Small intestine (tissue), 16 donors: ENCODE results near the gene ST8SIA2. TPM values are rescaled to one million over a fixed set of nuclear protein-coding genes. Genes with fewer than 3 reads are reported as not detected.
A peak's percentile ranks its signal among the peaks of the same experiment; 100 is the strongest.

Source experiments
- DNase-seq, 2 donors: peaks; one replicate each; pipeline versions ENCODE4 v3.0.0 to v3.0.0-alpha.2; 2013
- FAIRE-seq: peaks from 2 replicates; lab custom pipeline; 2012; peaks lifted over from hg19 to GRCh38; lab: Jason Lieb, UNC
- H3K27ac ChIP-seq, 3 donors: one replicate each; pipeline ENCODE4 v1.5.1; 2013; ENCODE audit warnings: low read length in 2 of 3, mild to moderate bottlenecking in 2 of 3, control low read depth in 1 of 3, inconsistent platforms in 1 of 3, low read depth in 1 of 3, moderate library complexity in 1 of 3
- H3K27me3 ChIP-seq, 3 donors: one replicate each; pipeline ENCODE4 v1.6.1; 2013; ENCODE audit warnings: low read length in 3 of 3, inconsistent platforms in 1 of 3; ENCODE audit not compliant: control insufficient read depth in 3 of 3, insufficient read depth in 3 of 3
- H3K36me3 ChIP-seq, 3 donors: one replicate each; pipeline ENCODE4 v1.6.1; 2013; ENCODE audit warnings: low read length in 3 of 3, inconsistent platforms in 1 of 3, low read depth in 1 of 3, mild to moderate bottlenecking in 1 of 3, moderate library complexity in 1 of 3; ENCODE audit not compliant: control insufficient read depth in 3 of 3, insufficient read depth in 2 of 3
- H3K4me1 ChIP-seq, 3 donors: one replicate each; pipeline ENCODE4 v1.6.1; 2013; ENCODE audit warnings: low read length in 2 of 3, inconsistent platforms in 1 of 3, low read depth in 1 of 3, mild to moderate bottlenecking in 1 of 3, moderate library complexity in 1 of 3; ENCODE audit not compliant: control insufficient read depth in 3 of 3, insufficient read depth in 2 of 3
- H3K4me3 ChIP-seq, 3 donors: one replicate each; pipeline ENCODE4 v1.5.1; 2013; ENCODE audit warnings: low read length in 3 of 3, control low read depth in 1 of 3, inconsistent platforms in 1 of 3, low read depth in 1 of 3, mild to moderate bottlenecking in 1 of 3, moderate library complexity in 1 of 3
- H3K9me3 ChIP-seq, 2 donors: one replicate each; pipeline ENCODE4 v1.6.1; 2013; ENCODE audit warnings: low read depth in 1 of 2, low read length in 1 of 2; ENCODE audit not compliant: control insufficient read depth in 2 of 2, insufficient read depth in 1 of 2
- WGBS, 3 donors: extraction: QIAGEN DNeasy Blood & Tissue Kit; methylation state at CpG; one replicate each; pipeline ENCODE4 v1.1.7; 2013; 5-methylcytosine and 5-hydroxymethylcytosine counted together
- long read RNA-seq, 10 donors: transcript quantifications; one replicate each; lab custom pipeline, GENCODE V29; 2026
- polyA plus RNA-seq, 4 donors: library from polyadenylated mRNA; stranded (reverse) in 3 of 4; unstranded in 1 of 4; fragments of 200-250 nt in 3 of 4; fragments of 120-200 nt in 1 of 4; gene quantifications; one replicate each; pipeline versions ENCODE4 v1.2.1 to v1.2.3, GENCODE V29; 2013
- donor health status: healthy with polysubstance abuse.
- donor health status: control.
- donor health status: control.
- donor health status: Bipolar disorder and iron deficiency.
- donor health status: healthy.

ST8SIA2 gene
- under 1 TPM in 2 of 4 donors, not detected in 2; 0.01 to 0.65 TPM for polyA plus RNA-seq
- long read RNA-seq, donor 1, result 0 reads
- long read RNA-seq, donor 2, full-length matches to known transcripts, result 1 of 1 reads
- long read RNA-seq, donor 2, partial matches to known transcripts, result 0 of 1 reads
- long read RNA-seq, donor 2, other reads (novel, unspliced or antisense), result 0 of 1 reads
- long read RNA-seq, donor 3, result 0 reads
- long read RNA-seq, donor 4, result 0 reads
- long read RNA-seq, donor 5, full-length matches to known transcripts, result 1 of 1 reads
- long read RNA-seq, donor 5, partial matches to known transcripts, result 0 of 1 reads
- long read RNA-seq, donor 5, other reads (novel, unspliced or antisense), result 0 of 1 reads
- long read RNA-seq, donor 6, full-length matches to known transcripts, result 1 of 1 reads
- long read RNA-seq, donor 6, partial matches to known transcripts, result 0 of 1 reads
- long read RNA-seq, donor 6, other reads (novel, unspliced or antisense), result 0 of 1 reads
- long read RNA-seq, donor 7, full-length matches to known transcripts, result 1 of 1 reads
- long read RNA-seq, donor 7, partial matches to known transcripts, result 0 of 1 reads
- long read RNA-seq, donor 7, other reads (novel, unspliced or antisense), result 0 of 1 reads
- long read RNA-seq, donor 8, result 0 reads
- long read RNA-seq, donor 9, result 0 reads
- long read RNA-seq, donor 10, full-length matches to known transcripts, result 2 of 2 reads
- long read RNA-seq, donor 10, partial matches to known transcripts, result 0 of 2 reads
- long read RNA-seq, donor 10, other reads (novel, unspliced or antisense), result 0 of 2 reads

DNA sequence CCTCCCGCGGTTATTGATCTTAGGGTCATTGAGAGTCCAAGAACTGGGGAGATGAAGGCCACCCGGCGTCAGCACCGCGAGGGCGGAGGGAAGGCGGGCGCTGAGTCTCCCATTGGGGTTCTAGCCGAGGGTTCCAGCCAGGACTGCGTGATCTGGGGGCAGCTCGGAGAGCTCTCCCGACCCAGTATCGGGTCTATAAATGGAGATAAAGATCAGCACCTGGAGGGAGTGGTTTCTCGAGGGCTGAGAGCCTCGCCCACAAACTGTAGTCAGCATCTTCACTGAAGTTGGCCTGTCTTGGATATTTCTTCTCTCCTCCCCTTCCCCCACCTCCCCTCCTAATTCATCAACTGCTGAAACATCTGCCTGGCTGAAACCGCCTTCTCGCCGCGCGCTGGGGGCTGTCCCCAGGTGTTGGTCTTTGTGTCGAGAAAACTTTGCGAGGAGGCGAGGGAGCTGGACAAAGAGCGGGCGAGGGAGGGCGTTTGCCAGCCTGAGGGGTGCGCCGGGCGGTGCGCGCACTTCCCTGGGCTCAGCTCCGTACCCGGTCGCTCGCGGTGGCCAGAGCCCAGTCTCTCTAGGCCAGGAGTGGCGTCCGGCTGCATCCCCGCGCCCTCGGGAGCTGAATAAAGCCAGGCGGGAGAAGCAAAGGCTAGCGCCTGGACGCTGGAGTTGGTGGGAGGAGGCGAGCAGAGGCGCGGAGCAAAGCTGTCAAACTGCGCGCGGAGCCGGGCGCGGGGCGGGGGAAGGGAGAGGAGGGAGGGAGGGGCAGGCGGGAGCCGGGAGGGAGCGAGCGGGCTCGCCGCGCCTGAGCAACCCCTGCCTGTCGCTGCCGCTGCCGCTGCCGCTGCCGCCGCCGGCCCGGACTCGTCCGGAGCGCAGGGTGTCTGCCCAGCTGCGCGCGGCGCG, at the start of gene ST8SIA2:
TSS of gene ST8SIA2 (plus strand) at position 811 of the 909 bp plus-strand sequence. CDS start 184 bp downstream, outside the sequence.
- Histone ChIP-seq H3K4me1 (no peaks in the 10 kb centered on the region), H3K36me3 (no peaks in the 10 kb centered on the region), H3K27ac (no peak within 1 kb of the TSS), H3K9me3 (no peaks in the 10 kb centered on the region), H3K27me3 (peaks cover 14 to 57% (median 33%) of the 10 kb centered on the region in 3 donors), H3K4me3 (peak within 1 kb of the TSS in 1 of 3 donors; percentile 50)
- FAIRE-seq, result no peak
- DNase-seq, result peak; percentile 0 to 57
- WGBS, 3 donors, result 3 to 8% (median 3%) methylated on average over 54 to 78 of the region's 78 CpGs

DNA sequence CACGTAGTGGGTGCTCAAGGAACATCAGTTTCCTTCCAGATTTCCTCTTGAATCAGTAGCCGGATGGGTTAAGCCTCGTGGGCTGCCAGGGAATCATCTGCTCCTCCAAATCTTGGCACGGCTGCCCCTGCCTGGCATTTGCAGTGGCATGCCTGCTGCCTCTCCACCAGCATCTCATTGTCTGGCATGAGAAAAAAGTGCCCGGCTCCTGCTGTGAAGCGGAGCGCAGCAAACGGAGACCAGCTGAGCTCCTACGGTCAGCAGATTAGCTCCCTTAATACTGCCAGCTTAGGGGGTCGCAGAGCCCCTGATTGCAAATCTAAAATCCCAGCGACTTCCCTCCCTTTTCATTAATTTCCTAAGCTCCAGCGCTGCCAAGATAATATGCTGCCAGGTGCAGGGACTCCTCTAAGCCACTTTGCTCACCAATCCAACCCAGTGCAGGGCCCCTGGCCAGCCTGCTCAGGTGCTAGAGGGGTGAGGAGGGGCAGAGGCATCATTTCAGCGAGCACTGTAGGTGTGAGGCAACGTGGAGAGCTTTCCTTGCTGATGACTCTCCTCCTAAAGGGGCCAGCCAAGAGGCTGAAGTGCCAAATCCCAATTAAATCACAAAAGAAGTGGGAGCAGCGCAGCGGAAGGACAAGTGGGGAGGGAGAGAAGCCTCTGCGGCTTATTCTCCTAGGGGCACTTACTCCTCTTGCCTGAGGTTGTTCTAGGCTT, 49.6 kb upstream of the ST8SIA2 start:
- peaks cover 0 to 5% (median 2%) of the 10 kb centered on the region in 3 donors for H3K27me3 ChIP-seq
- no peak overlapping the region for H3K4me3 ChIP-seq
- H3K4me1 ChIP-seq, result no peaks in the 10 kb centered on the region
- no peak for FAIRE-seq
- 52 to 56% (median 53%) methylated on average over 17 of the region's 17 CpGs for WGBS, 3 donors
- H3K9me3 ChIP-seq, result no peaks in the 10 kb centered on the region
- no peak overlapping the region for H3K27ac ChIP-seq
- DNase-seq, result no peak
- peaks cover 0 to 2% (median 0%) of the 10 kb centered on the region in 3 donors for H3K36me3 ChIP-seq

GRCh38 chr15:92346063-92346462, 47.6 kb upstream of the ST8SIA2 start:
- no peak overlapping the region for H3K27ac ChIP-seq
- H3K27me3 ChIP-seq, result peaks cover 0 to 6% (median 5%) of the 10 kb centered on the region in 3 donors
- H3K9me3 ChIP-seq, result peaks cover 0 to 3% of the 10 kb centered on the region in 2 donors
- FAIRE-seq (no peak), DNase-seq (no peak)
- H3K36me3 ChIP-seq, result no peaks in the 10 kb centered on the region
- H3K4me3 ChIP-seq, result no peak overlapping the region
- no peaks in the 10 kb centered on the region for H3K4me1 ChIP-seq

GRCh38 chr15:92355307-92355706, 38.4 kb upstream of the ST8SIA2 start:
- Histone ChIP-seq H3K4me1 (no peaks in the 10 kb centered on the region), H3K9me3 (no peaks in the 10 kb centered on the region), H3K27me3 (peaks cover 0 to under 1% (median 0%) of the 10 kb centered on the region in 3 donors), H3K27ac (no peak overlapping the region), H3K36me3 (no peaks in the 10 kb centered on the region), H3K4me3 (no peak overlapping the region)
- FAIRE-seq, result no peak
- 90 to 92% (median 91%) methylated on average over 3 of the region's 3 CpGs for WGBS, 3 donors
- no peak for DNase-seq

- Histone ChIP-seq H3K9me3 (no peaks in the 10 kb centered on the region), H3K4me3 (no peak overlapping the region), H3K4me1 (peaks cover 0 to 4% (median 0%) of the 10 kb centered on the region in 3 donors), H3K36me3 (no peaks in the 10 kb centered on the region), H3K27me3 (no peaks in the 10 kb centered on the region), H3K27ac (no peak overlapping the region)
- FAIRE-seq (no peak), DNase-seq (no peak)
- 61 to 73% (median 63%) methylated on average over 10 of the region's 10 CpGs for WGBS, 3 donors
Measured at GRCh38 chr15:92361321-92362000, 32.2 kb upstream of the ST8SIA2 start.

DNA sequence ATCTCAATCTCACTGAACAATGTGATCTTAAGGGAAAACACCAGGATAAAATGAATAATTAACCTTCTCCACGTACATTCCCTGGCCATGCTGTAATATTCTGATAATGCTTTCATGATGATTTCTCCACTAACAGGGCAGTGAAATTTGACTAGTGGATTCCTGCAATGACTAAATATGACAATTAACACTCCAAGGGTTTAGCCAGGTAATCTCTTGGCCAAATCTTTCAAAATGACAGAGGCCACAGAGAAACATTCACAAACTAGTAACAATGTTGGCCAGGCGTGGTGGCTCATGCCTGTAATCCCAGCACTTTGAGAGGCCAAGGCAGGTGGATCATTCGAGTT, 31.7 kb upstream of the ST8SIA2 start:
- no peak for FAIRE-seq
- Histone ChIP-seq H3K4me1 (peaks cover 0 to 4% (median 0%) of the 10 kb centered on the region in 3 donors), H3K27ac (no peak overlapping the region), H3K4me3 (no peak overlapping the region), H3K9me3 (no peaks in the 10 kb centered on the region), H3K36me3 (no peaks in the 10 kb centered on the region), H3K27me3 (no peaks in the 10 kb centered on the region)
- WGBS, 3 donors, result 49 to 72% (median 60%) methylated on average over 3 of the region's 3 CpGs
- no peak for DNase-seq

- Histone ChIP-seq H3K36me3 (no peaks in the 10 kb centered on the region), H3K4me1 (peaks cover 0 to 4% (median 0%) of the 10 kb centered on the region in 3 donors), H3K9me3 (no peaks in the 10 kb centered on the region), H3K27me3 (no peaks in the 10 kb centered on the region), H3K4me3 (no peak overlapping the region), H3K27ac (peak overlapping the region in 1 of 3 donors; percentile 15)
- FAIRE-seq (no peak), DNase-seq (peak; percentile 47 to 80)
- WGBS, 3 donors, result 14 to 31% (median 24%) methylated on average over 6 of the region's 6 CpGs
Measured at GRCh38 chr15:92365084-92365483, 28.6 kb upstream of the ST8SIA2 start.
